GM21786 (cell line): ENCODE results near the gene ADRM1.

Experiments used
- ATAC-seq: cut with Tn5 transposase; IDR thresholded peaks from one replicate; pipeline ENCODE4 v1.9.1; 2021; ENCODE audit not compliant: unreplicated experiment

ADRM1 gene

GRCh38 chr20:62302341-62303061 is at the start of gene ADRM1:
ADRM1 (plus strand) TSS chr20:62302997; CDS start chr20:62303569, 572 bp downstream.
- peak; percentile 79 for ATAC-seq

GRCh38 chr20:62253398-62253797 is 49.4 kb upstream of the ADRM1 start:
- ATAC-seq: no peak

DNA sequence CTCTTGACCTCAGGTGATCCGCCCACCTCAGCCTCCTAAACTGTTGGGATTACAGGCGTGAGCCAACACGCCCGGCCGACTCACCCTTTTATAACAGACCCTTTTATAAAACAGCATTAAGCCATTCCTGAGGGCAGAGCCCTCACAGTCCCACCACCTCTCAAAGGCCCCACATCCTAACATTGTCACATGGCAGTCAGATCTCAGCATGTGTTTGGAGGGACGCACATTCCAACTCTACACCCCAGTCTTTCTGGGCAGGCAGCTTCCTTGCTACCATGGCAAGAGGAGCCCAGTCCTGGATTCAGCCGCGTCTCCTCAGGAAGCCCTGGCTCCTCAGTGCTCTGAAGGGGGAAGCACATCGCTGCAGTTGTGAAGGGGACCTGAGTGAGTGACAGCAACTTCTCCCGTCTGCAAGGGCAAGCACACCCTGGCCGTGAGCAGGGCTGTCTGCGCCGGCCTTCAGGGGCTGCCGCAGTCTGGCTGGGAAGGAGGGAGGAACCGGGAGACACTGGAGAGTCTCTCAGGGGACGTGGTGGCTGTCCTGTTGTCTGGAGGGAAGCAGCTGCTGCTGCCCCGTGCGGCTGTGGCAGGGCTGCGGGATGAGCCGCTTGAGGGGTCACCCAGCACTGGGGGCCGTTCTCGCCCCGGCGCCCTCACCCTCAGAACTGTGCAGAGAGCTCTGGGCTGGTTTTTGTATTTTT is 48.6 kb upstream of the ADRM1 start:
- ATAC-seq: no peak

GRCh38 chr20:62255976-62256375 is 46.8 kb upstream of the ADRM1 start:
- ATAC-seq: no peak

GRCh38 chr20:62258499-62259293 is 44.1 kb upstream of the ADRM1 start:
- no peak for ATAC-seq

- no peak for ATAC-seq
These were observed 43.6 kb upstream of the ADRM1 start for GRCh38 chr20:62259294-62259565.

DNA sequence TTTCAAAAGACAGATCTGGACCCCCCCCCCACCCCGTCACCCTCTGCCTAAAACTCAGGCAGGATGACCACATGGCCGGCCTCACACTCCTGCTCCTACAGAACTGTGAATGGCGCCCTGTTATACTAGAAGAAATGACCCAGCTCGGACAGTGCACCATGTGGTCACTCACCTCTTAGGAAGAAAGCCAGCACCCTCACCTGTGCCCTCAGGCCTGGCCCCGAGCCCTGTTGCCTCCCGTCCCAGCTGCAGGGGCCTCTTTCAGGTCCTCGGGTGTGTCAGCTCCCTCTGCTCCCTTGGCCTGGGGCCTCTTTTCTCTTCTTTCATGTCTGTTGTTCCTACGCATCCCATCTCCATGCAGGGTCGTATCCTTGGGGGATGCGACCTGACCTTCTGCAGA is 40.7 kb upstream of the ADRM1 start:
- no peak for ATAC-seq

- no peak for ATAC-seq
These were observed 39.4 kb upstream of the ADRM1 start for GRCh38 chr20:62263396-62263795.

GRCh38 chr20:62265365-62265764 is 37.4 kb upstream of the ADRM1 start:
- ATAC-seq: no peak

DNA sequence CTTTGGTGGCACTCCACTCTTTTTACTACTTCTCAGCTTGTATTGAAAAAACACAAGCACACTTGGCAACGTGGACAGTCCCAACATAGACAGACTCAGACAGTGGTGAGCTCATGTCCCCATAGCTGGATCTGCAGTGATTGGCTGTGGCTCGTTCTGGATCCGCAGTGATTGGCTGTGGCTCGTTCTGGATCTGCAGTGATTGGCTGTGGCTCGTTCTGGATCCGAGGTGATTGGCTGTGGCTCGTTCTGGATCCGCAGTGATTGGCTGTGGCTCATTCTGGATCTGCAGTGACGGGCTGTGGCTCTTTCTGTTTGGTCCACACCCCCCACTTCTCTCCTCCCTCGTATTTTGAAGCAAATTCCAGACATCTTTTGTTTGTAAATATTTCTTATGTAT is 36.5 kb upstream of the ADRM1 start:
- no peak for ATAC-seq

- no peak for ATAC-seq
These were observed 35.9 kb upstream of the ADRM1 start for GRCh38 chr20:62266851-62267250.

- no peak for ATAC-seq
These were observed 35.3 kb upstream of the ADRM1 start for GRCh38 chr20:62267543-62267942.

GRCh38 chr20:62268228-62268900 is 34.4 kb upstream of the ADRM1 start:
- ATAC-seq: no peak

GRCh38 chr20:62269378-62269777 is 33.4 kb upstream of the ADRM1 start:
- ATAC-seq: no peak

GRCh38 chr20:62269871-62270270 is 32.9 kb upstream of the ADRM1 start:
- no peak for ATAC-seq

GRCh38 chr20:62272200-62272599 is 30.6 kb upstream of the ADRM1 start:
- ATAC-seq: no peak

DNA sequence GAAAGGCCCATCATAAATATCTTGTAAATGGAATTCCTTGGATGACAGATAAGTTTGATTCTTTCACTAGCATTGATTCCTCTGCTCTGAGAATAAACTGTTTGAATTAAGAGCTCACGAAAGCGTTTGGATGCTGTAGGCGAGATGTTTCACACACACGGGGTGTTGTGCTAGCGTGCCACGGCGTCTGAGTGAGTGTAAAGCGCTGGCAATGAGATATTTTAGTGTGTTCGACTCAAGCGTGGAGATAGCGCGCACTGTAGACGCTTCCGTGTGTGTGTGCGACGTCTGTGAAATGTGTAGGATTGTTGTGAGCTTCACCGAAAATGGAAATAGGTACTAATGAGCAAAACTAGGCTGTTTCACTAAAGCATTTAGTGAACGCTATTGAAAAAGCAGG is 29.4 kb upstream of the ADRM1 start:
- no peak for ATAC-seq

DNA sequence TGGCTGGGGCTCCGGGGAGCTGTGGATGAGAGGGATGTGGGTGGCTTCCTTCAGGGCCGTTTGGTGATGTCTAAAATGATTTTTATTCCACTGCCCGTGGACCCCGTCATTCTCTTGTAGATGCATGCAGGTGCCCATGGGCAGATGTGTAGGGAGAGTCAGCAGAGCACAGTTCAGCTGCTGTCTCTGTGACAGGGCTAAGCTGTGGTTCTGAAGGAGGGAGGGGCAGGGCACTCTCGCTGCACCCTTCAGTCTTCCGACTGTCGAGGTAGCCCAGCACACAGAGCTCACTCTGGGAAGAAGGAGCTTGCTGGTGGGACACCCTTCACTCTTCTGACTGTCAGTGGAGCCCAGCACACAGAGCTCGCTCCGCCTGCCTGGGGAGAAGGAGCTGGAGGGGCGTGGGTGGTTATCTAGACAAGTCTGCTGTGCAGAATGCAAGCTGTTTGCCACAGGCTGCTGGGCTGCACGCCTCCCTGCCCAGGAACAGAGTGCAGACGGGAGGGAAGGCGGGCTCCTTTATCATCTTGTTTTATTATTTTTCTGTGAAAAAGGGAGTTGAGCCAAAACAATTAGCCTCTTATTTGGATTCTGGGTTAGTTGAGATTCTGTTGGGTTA is 28.4 kb upstream of the ADRM1 start:
- ATAC-seq: no peak

DNA sequence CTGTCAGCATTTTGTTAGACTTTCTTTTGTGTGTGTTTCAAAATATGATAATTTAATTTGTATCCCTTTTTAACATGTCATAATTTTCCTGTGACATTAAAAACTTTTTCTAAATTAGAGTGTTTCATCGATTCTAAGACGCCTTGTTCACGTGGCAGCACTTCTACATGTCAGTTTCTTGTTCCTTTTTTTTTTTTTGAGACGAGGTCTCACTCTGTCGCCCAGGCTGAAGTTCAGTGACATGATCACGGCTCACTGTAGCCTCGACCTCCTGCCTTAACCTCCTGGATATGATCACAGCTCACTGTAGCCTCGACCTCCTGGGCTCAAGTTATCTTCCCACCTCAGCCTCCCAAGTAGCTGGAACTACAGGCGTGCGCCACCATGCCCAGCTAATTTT is 27.6 kb upstream of the ADRM1 start:
- no peak for ATAC-seq

DNA sequence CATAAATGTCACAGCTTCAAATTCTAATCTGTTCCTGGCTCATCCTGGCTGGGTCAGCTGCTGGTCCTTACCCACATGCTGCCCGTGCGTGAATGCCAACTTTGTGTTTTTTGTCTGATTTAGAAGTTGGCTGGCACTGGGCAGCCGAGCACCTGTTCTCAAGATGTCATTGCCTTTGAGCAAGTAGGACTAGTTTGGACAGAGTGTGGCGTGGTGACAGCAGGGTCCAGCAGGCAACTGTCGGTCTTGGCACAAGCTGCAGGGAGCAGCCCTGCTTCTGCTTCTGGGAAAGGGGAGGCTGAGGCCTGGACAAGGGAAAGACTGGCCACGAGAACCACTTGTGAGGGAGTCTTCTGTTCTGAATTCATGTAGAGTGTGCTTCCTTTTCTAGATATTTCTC is 26.4 kb upstream of the ADRM1 start:
- ATAC-seq: no peak

DNA sequence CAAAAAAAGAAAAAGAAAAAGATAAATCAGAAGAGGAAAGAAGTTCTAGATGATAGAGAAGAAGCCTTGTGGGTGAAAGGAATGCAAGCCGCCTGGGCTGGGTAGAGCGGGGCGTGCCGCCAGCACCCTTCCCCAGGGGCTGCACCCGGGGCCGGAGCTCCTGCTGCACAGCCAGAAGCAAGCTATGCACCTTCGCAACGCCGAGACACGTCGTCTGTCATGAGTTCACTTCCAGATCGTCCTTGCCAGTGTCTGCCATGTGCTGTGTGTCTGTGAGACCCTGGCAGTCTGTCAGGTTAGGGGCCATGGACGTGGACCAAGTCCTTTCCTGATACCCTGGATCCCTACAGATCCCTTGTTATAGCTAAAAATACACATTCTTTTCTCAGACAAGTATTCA is 25.5 kb upstream of the ADRM1 start:
- no peak for ATAC-seq
